ENCODE results near the gene CCM2L.

GRCh38 chr20:31981784-31982183 lies 28.5 kb upstream of the CCM2L start:
- TF ChIP-seq POLR2A (IDR thresholded peaks at IDR 0.05) (no peak), CTCF (IDR thresholded peaks at IDR 0.05) (no peak)
